ENCODE measurements around the gene ESR1. TPM values are rescaled to one million over a fixed set of nuclear protein-coding genes. Genes with fewer than 3 reads are reported as not detected.

Gene ESR1
- total RNA-seq (1 to 10 TPM; 2.4 to 5.2 (median 4.3) TPM), polyA plus RNA-seq (1 to 10 TPM in 1 of 2 donors, under 1 TPM in 1; 0.59 to 1.5 TPM), total RNA-seq (5.2 reads per million, percentile 25 among the genes with 10 or more reads in this experiment)

- peak in 3 of 9 donors; percentile 2 to 23 (median 12) for DNase-seq
- H3K27ac Mint-ChIP-seq: no peak within 1 kb of the TSS
- peak; percentile 27 for ATAC-seq
- H3K36me3 Mint-ChIP-seq: peaks cover 0 to 12% (median 6%) of the 10 kb centered on the region in 5 donors
- peak within 1 kb of the TSS; percentile 42 to 81 (median 70) for H3K4me3 Mint-ChIP-seq
- peaks cover 41 to 76% (median 63%) of the 10 kb centered on the region in 5 donors for H3K27me3 Mint-ChIP-seq
- CTCF ChIA-PET: no interaction called here
- Histone ChIP-seq H3K27me3 (ENCODE audit: control insufficient read depth in 2 of 2, insufficient read depth in 2 of 2, low read length in 2 of 2) (peaks cover 0 to 7% of the 10 kb centered on the region in 2 donors), H3K27ac (ENCODE audit: low read depth, low read length) (no peak within 1 kb of the TSS), H3K36me3 (ENCODE audit: control insufficient read depth in 2 of 3, insufficient read depth in 3 of 3, low read length in 3 of 3) (no peaks in the 10 kb centered on the region), H3K4me1 (ENCODE audit: control insufficient read depth in 2 of 2, insufficient read depth in 2 of 2, low read length in 2 of 2) (no peaks in the 10 kb centered on the region), H3K9me3 (ENCODE audit: control insufficient read depth in 2 of 3, low read length in 3 of 3) (no peaks in the 10 kb centered on the region), H3K4me3 (ENCODE audit: low read length) (peak within 1 kb of the TSS; percentile 13)
- peaks cover 9 to 19% (median 15%) of the 10 kb centered on the region in 7 donors for H3K4me1 Mint-ChIP-seq
- POLR2A ChIA-PET: no interaction called here
- intact Hi-C loops (cut with micrococcal nuclease): no loop called here
- H3K9me3 Mint-ChIP-seq: peaks cover 0 to 7% (median 0%) of the 10 kb centered on the region in 11 donors
These were observed at the start of gene ESR1 for GRCh38 chr6:151807513-151808370. ESR1 (plus strand) TSS chr6:151807682; CDS start chr6:151807913, 231 bp downstream.

- ATAC-seq (no peak), DNase-seq (no peak)
- no peaks in the 10 kb centered on the region for H3K36me3 ChIP-seq (ENCODE audit: control insufficient read depth in 2 of 3, insufficient read depth in 3 of 3, low read length in 3 of 3)
- ChIA-PET POLR2A (no interaction called here), CTCF (no interaction called here)
- H3K27me3 ChIP-seq (ENCODE audit: control insufficient read depth in 2 of 2, insufficient read depth in 2 of 2, low read length in 2 of 2): no peaks in the 10 kb centered on the region
- H3K4me3 ChIP-seq (ENCODE audit: low read length): no peak overlapping the region
- no peak overlapping the region for H3K4me3 Mint-ChIP-seq
- H3K27ac Mint-ChIP-seq: peak overlapping the region in 1 of 9 donors; percentile 7
- no peak overlapping the region for H3K27ac ChIP-seq (ENCODE audit: low read depth, low read length)
- no peaks in the 10 kb centered on the region for H3K9me3 ChIP-seq (ENCODE audit: control insufficient read depth in 2 of 3, low read length in 3 of 3)
- H3K27me3 Mint-ChIP-seq: peaks cover 0 to 5% (median 2%) of the 10 kb centered on the region in 5 donors
- peaks cover 0 to 9% (median 0%) of the 10 kb centered on the region in 5 donors for H3K36me3 Mint-ChIP-seq
- intact Hi-C loops (cut with micrococcal nuclease): no loop called here
- peaks cover 6 to 13% of the 10 kb centered on the region in 2 donors for H3K4me1 ChIP-seq (ENCODE audit: control insufficient read depth in 2 of 2, insufficient read depth in 2 of 2, low read length in 2 of 2)
- H3K9me3 Mint-ChIP-seq: peaks cover 0 to 4% (median 0%) of the 10 kb centered on the region in 11 donors
- peaks cover 11 to 57% (median 34%) of the 10 kb centered on the region in 7 donors for H3K4me1 Mint-ChIP-seq
These were observed 47.0 kb upstream of the ESR1 start for GRCh38 chr6:151760486-151760885.

- H3K27me3 Mint-ChIP-seq: peaks cover 0 to 8% (median 5%) of the 10 kb centered on the region in 5 donors
- H3K36me3 ChIP-seq (ENCODE audit: control insufficient read depth in 2 of 3, insufficient read depth in 3 of 3, low read length in 3 of 3): no peaks in the 10 kb centered on the region
- H3K27me3 ChIP-seq (ENCODE audit: control insufficient read depth in 2 of 2, insufficient read depth in 2 of 2, low read length in 2 of 2): no peaks in the 10 kb centered on the region
- no peaks in the 10 kb centered on the region for H3K9me3 Mint-ChIP-seq
- POLR2A ChIA-PET: interaction anchor here (0.6 kb wide), 1 partner anchor 12 kb away, joined by 3 read pairs; no protein-coding TSS in a partner anchor
- no peak overlapping the region for H3K4me3 Mint-ChIP-seq
- H3K36me3 Mint-ChIP-seq: peaks cover 0 to 5% (median 0%) of the 10 kb centered on the region in 5 donors
- DNase-seq (no peak), ATAC-seq (no peak)
- peaks cover 11 to 51% (median 25%) of the 10 kb centered on the region in 7 donors for H3K4me1 Mint-ChIP-seq
- CTCF ChIA-PET: no interaction called here
- no peak overlapping the region for H3K27ac ChIP-seq (ENCODE audit: low read depth, low read length)
- H3K9me3 ChIP-seq (ENCODE audit: control insufficient read depth in 2 of 3, low read length in 3 of 3): no peaks in the 10 kb centered on the region
- H3K27ac Mint-ChIP-seq: peak overlapping the region in 1 of 9 donors; percentile 24
- H3K4me1 ChIP-seq (ENCODE audit: control insufficient read depth in 2 of 2, insufficient read depth in 2 of 2, low read length in 2 of 2): peaks cover 6 to 13% of the 10 kb centered on the region in 2 donors
- H3K4me3 ChIP-seq (ENCODE audit: low read length): no peak overlapping the region
- intact Hi-C loops (cut with micrococcal nuclease): no loop called here
These were observed 45.6 kb upstream of the ESR1 start for GRCh38 chr6:151761851-151762250.

DNA sequence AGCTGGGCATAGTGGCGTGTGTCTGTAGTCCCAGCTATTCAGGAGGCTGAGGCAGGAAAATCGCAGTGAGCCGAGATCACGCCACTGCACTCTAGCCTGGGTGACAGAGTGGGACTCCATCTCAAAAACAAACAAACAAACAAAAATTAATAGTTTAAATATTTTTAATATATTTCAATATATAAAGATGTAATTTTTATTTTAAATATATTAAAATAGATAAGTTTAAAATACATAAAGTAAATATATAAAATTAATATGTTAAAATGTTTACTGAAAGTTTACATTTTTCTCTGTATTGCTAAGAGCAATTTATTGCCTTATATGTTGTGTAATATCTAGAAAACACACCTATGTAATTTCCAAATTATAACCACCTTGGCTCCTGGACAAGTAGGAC lies 44.7 kb upstream of the ESR1 start:
- DNase-seq (no peak), ATAC-seq (no peak)
- Histone ChIP-seq H3K9me3 (ENCODE audit: control insufficient read depth in 2 of 3, low read length in 3 of 3) (no peaks in the 10 kb centered on the region), H3K36me3 (ENCODE audit: control insufficient read depth in 2 of 3, insufficient read depth in 3 of 3, low read length in 3 of 3) (no peaks in the 10 kb centered on the region), H3K27me3 (ENCODE audit: control insufficient read depth in 2 of 2, insufficient read depth in 2 of 2, low read length in 2 of 2) (no peaks in the 10 kb centered on the region), H3K27ac (ENCODE audit: low read depth, low read length) (no peak overlapping the region), H3K4me1 (ENCODE audit: control insufficient read depth in 2 of 2, insufficient read depth in 2 of 2, low read length in 2 of 2) (peaks cover 0 to 6% of the 10 kb centered on the region in 2 donors), H3K4me3 (ENCODE audit: low read length) (no peak overlapping the region)
- H3K4me1 Mint-ChIP-seq: peaks cover 6 to 42% (median 16%) of the 10 kb centered on the region in 7 donors
- H3K9me3 Mint-ChIP-seq: no peaks in the 10 kb centered on the region
- CTCF ChIA-PET: no interaction called here
- H3K27ac Mint-ChIP-seq: no peak overlapping the region
- no peak overlapping the region for H3K4me3 Mint-ChIP-seq
- intact Hi-C loops (cut with micrococcal nuclease): no loop called here
- POLR2A ChIA-PET: no interaction called here
- peaks cover 0 to 4% (median 0%) of the 10 kb centered on the region in 5 donors for H3K36me3 Mint-ChIP-seq
- peaks cover 0 to 17% (median 5%) of the 10 kb centered on the region in 5 donors for H3K27me3 Mint-ChIP-seq

- CTCF ChIA-PET: no interaction called here
- Histone ChIP-seq H3K4me1 (ENCODE audit: control insufficient read depth in 2 of 2, insufficient read depth in 2 of 2, low read length in 2 of 2) (peaks cover 0 to 1% of the 10 kb centered on the region in 2 donors), H3K27me3 (ENCODE audit: control insufficient read depth in 2 of 2, insufficient read depth in 2 of 2, low read length in 2 of 2) (no peaks in the 10 kb centered on the region), H3K4me3 (ENCODE audit: low read length) (no peak overlapping the region), H3K36me3 (ENCODE audit: control insufficient read depth in 2 of 3, insufficient read depth in 3 of 3, low read length in 3 of 3) (no peaks in the 10 kb centered on the region), H3K27ac (ENCODE audit: low read depth, low read length) (no peak overlapping the region), H3K9me3 (ENCODE audit: control insufficient read depth in 2 of 3, low read length in 3 of 3) (no peaks in the 10 kb centered on the region)
- no peak overlapping the region for H3K4me3 Mint-ChIP-seq
- peaks cover 1 to 37% (median 11%) of the 10 kb centered on the region in 7 donors for H3K4me1 Mint-ChIP-seq
- intact Hi-C loops (cut with micrococcal nuclease): no loop called here
- ATAC-seq: no peak
- H3K27me3 Mint-ChIP-seq: peaks cover 0 to 20% (median 5%) of the 10 kb centered on the region in 5 donors
- H3K36me3 Mint-ChIP-seq: peaks cover 0 to 4% (median 0%) of the 10 kb centered on the region in 5 donors
- DNase-seq: no peak
- POLR2A ChIA-PET: no interaction called here
- no peak overlapping the region for H3K27ac Mint-ChIP-seq
- H3K9me3 Mint-ChIP-seq: no peaks in the 10 kb centered on the region
These were observed 44.2 kb upstream of the ESR1 start for GRCh38 chr6:151763303-151763702.

DNA sequence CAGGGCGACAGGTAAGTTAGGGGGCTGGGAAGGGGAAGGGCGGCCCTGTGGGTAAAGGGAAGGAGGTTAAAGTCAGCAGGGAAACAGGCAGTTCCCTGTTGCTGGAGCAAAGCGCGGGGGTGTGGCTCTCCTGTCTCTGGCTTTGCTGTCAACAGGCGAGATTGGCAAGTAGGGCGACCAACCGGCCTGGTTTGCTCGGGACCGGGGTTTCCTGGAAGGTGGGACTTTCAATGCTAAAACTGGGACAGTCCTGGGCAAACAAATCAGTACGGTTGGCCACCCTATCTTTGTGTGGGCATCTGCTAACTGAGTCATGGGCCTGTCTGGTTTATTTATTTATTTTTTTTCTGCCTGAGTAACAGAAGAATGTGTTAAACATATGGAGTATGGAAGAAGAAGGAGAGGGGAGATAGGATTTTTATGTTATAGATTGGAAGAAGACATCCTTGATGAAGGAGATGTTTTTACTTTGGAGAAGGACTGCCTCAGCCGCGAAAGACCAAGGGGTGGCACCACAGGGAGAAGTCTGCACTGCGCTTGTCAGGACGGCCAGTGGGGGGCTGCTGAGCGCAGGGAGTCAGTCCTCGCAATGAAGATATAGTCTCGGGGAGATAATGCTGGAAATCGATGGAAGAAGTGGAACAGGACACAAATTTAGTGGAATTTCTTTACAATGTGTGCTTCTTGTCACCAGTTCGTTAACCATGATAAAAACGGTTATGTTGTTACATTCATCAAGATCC lies 43.4 kb upstream of the ESR1 start:
- Mint-ChIP-seq H3K27ac (no peak overlapping the region), H3K4me1 (peaks cover 0 to 31% (median 10%) of the 10 kb centered on the region in 7 donors), H3K36me3 (peaks cover 0 to 1% (median 0%) of the 10 kb centered on the region in 5 donors), H3K27me3 (peaks cover 0 to 27% (median 5%) of the 10 kb centered on the region in 5 donors), H3K4me3 (peak overlapping the region in 9 of 10 donors; percentile 2 to 78 (median 52)), H3K9me3 (no peaks in the 10 kb centered on the region)
- Histone ChIP-seq H3K4me1 (ENCODE audit: control insufficient read depth in 2 of 2, insufficient read depth in 2 of 2, low read length in 2 of 2) (no peaks in the 10 kb centered on the region), H3K9me3 (ENCODE audit: control insufficient read depth in 2 of 3, low read length in 3 of 3) (no peaks in the 10 kb centered on the region), H3K36me3 (ENCODE audit: control insufficient read depth in 2 of 3, insufficient read depth in 3 of 3, low read length in 3 of 3) (no peaks in the 10 kb centered on the region), H3K27me3 (ENCODE audit: control insufficient read depth in 2 of 2, insufficient read depth in 2 of 2, low read length in 2 of 2) (no peaks in the 10 kb centered on the region), H3K4me3 (ENCODE audit: low read length) (no peak overlapping the region), H3K27ac (ENCODE audit: low read depth, low read length) (no peak overlapping the region)
- DNase-seq (peak in 6 of 9 donors; percentile 12 to 34 (median 22)), ATAC-seq (peak; percentile 76)
- ChIA-PET POLR2A (no interaction called here), CTCF (interaction anchor here (1.0 to 1.7 kb wide), 4 partner anchors 20 to 507 kb away, joined by 3 to 6 read pairs (median 3); no protein-coding TSS in a partner anchor)
- intact Hi-C loops (cut with micrococcal nuclease): loop anchor here (1.0 to 2.0 kb wide), 3 partner anchors 73 to 361 kb away; no protein-coding TSS in a partner anchor

All from naive thymus-derived CD4-positive, alpha-beta T cell (primary cell).